Vagina (tissue), 2 donors: Measurements from ENCODE around the gene KDM1B. TPM values are rescaled to one million over a fixed set of nuclear protein-coding genes. Genes with fewer than 3 reads are reported as not detected.

Experiments
- DNase-seq, 2 donors: peaks; one replicate each; pipeline ENCODE4 v3.0.0-alpha.2; 2017; ENCODE audit errors: extremely low spot score in 2 of 2
- H3K27ac ChIP-seq: fragments of 200-600 bp; sonication (generic); one replicate; pipeline ENCODE4 v1.5.1; 2019
- H3K27me3 ChIP-seq: fragments of 200-600 bp; sonication (generic); one replicate; pipeline ENCODE4 v1.5.1; 2019
- H3K36me3 ChIP-seq, 2 donors: fragments of 200-600 bp; sonication (generic); one replicate each; pipeline ENCODE4 v1.5.1; 2017 to 2019
- H3K4me1 ChIP-seq: fragments of 200-600 bp; sonication (generic); one replicate; pipeline ENCODE4 v1.5.1; 2019
- H3K4me3 ChIP-seq, 2 donors: fragments of 200-600 bp; sonication (generic); 1 replicate in 1 of 2; 2 replicates in 1 of 2; pipeline ENCODE4 v1.5.1; 2016 to 2019
- H3K9me3 ChIP-seq: fragments of 200-600 bp; sonication (generic); one replicate; pipeline ENCODE4 v1.5.1; 2019
- CTCF ChIP-seq, 3 experiments: fragments of 450-650 bp in 2 of 3; fragments of 200-600 bp in 1 of 3; sonication (generic) in 1 of 3; IDR thresholded peaks; one replicate each; pipeline ENCODE4 v1.5.1; 2017 to 2019; ENCODE audit warnings: antibody characterized with exemption in 3 of 3, mild to moderate bottlenecking in 2 of 3, moderate library complexity in 2 of 3
- POLR2A ChIP-seq, 2 donors: fragments of 450-650 bp; IDR thresholded peaks; one replicate each; pipeline ENCODE4 v1.6.1; 2017; ENCODE audit warnings: antibody characterized with exemption in 2 of 2, mild to moderate bottlenecking in 2 of 2, moderate library complexity in 2 of 2
- POLR2AphosphoS5 ChIP-seq, 2 donors: sonication (generic); formaldehyde crosslinking; IDR thresholded peaks; one replicate each; pipeline ENCODE4 v1.9.0; 2017; ENCODE audit warnings: antibody characterized with exemption in 2 of 2, mild to moderate bottlenecking in 2 of 2, low read depth in 1 of 2; ENCODE audit not compliant: insufficient read depth in 1 of 2
- intact Hi-C: fragments of 100-400 bp; cut with DNase I; formaldehyde crosslinking; loops from one replicate; pipeline ENCODE4 v1.15.1; 2023
- total RNA-seq: library from RNA; depleted of rRNA; stranded (reverse); fragments of >200 nt; gene quantifications from one replicate; pipeline ENCODE4 v1.2.3, GENCODE V29; 2016

The KDM1B gene
- total RNA-seq, 1 donor from 2014 or later, result 20.6 TPM

- Histone ChIP-seq H3K27ac (peak overlapping the region; percentile 25), H3K36me3 (peaks cover 0 to 23% of the 10 kb centered on the region in 2 donors)
- TF ChIP-seq POLR2AphosphoS5 (IDR thresholded peaks at IDR 0.05; ENCODE audit: insufficient read depth in 1 of 2, low read depth in 1 of 2) (peak in 1 of 2 donors; percentile 30), POLR2A (IDR thresholded peaks at IDR 0.05) (no peak)
Observed at GRCh38 chr6:18246205-18246604, 91.0 kb downstream of the KDM1B start.

GRCh38 chr6:18247002-18247401 lies 91.8 kb downstream of the KDM1B start:
- DNase-seq, result no peak
- intact Hi-C loops, result no loop called here
- peaks cover 0 to 26% of the 10 kb centered on the region in 2 donors for H3K36me3 ChIP-seq

More at GRCh38 chr6:18246205-18246604, 91.0 kb downstream of the KDM1B start:
- H3K4me3 ChIP-seq, result no peak overlapping the region
- no peaks in the 10 kb centered on the region for H3K9me3 ChIP-seq
- DNase-seq, result no peak
- H3K27me3 ChIP-seq, result no peaks in the 10 kb centered on the region
- peaks cover 34% of the 10 kb centered on the region for H3K4me1 ChIP-seq
- intact Hi-C loops, result no loop called here

GRCh38 chr6:18248698-18249097 lies 93.5 kb downstream of the KDM1B start:
- peaks cover 17% of the 10 kb centered on the region for H3K4me1 ChIP-seq
- intact Hi-C loops, result no loop called here
- TF ChIP-seq POLR2AphosphoS5 (IDR thresholded peaks at IDR 0.05; ENCODE audit: insufficient read depth in 1 of 2, low read depth in 1 of 2) (no peak), CTCF (IDR thresholded peaks at IDR 0.05) (no peak), POLR2A (IDR thresholded peaks at IDR 0.05) (no peak)
- no peak overlapping the region for H3K4me3 ChIP-seq
- no peak overlapping the region for H3K27ac ChIP-seq
- DNase-seq, result no peak
- peaks cover 0 to 25% of the 10 kb centered on the region in 2 donors for H3K36me3 ChIP-seq
- no peaks in the 10 kb centered on the region for H3K9me3 ChIP-seq
- H3K27me3 ChIP-seq, result no peaks in the 10 kb centered on the region

More at GRCh38 chr6:18247002-18247401, 91.8 kb downstream of the KDM1B start:
- Histone ChIP-seq H3K4me3 (no peak overlapping the region), H3K4me1 (peaks cover 27% of the 10 kb centered on the region), H3K27me3 (no peaks in the 10 kb centered on the region), H3K9me3 (no peaks in the 10 kb centered on the region), H3K27ac (no peak overlapping the region)
- TF ChIP-seq CTCF (IDR thresholded peaks at IDR 0.05), result no peak
- no peak for TF ChIP-seq POLR2A (IDR thresholded peaks at IDR 0.05)
- no peak for TF ChIP-seq POLR2AphosphoS5 (IDR thresholded peaks at IDR 0.05; ENCODE audit: insufficient read depth in 1 of 2, low read depth in 1 of 2)

- no peak overlapping the region for H3K4me3 ChIP-seq
- no peak for DNase-seq
- H3K9me3 ChIP-seq, result no peaks in the 10 kb centered on the region
- peaks cover 17% of the 10 kb centered on the region for H3K4me1 ChIP-seq
- peaks cover 0 to 26% of the 10 kb centered on the region in 2 donors for H3K36me3 ChIP-seq
- no peak overlapping the region for H3K27ac ChIP-seq
- no peaks in the 10 kb centered on the region for H3K27me3 ChIP-seq
- intact Hi-C loops, result no loop called here
- TF ChIP-seq CTCF (IDR thresholded peaks at IDR 0.05) (no peak), POLR2AphosphoS5 (IDR thresholded peaks at IDR 0.05; ENCODE audit: insufficient read depth in 1 of 2, low read depth in 1 of 2) (no peak), POLR2A (IDR thresholded peaks at IDR 0.05) (no peak)
Observed at GRCh38 chr6:18249271-18249670, 94.0 kb downstream of the KDM1B start.

GRCh38 chr6:18253635-18254034 lies 98.4 kb downstream of the KDM1B start:
- no peaks in the 10 kb centered on the region for H3K4me1 ChIP-seq
- H3K27ac ChIP-seq, result no peak overlapping the region
- no peaks in the 10 kb centered on the region for H3K27me3 ChIP-seq
- H3K9me3 ChIP-seq, result no peaks in the 10 kb centered on the region
- intact Hi-C loops, result no loop called here
- TF ChIP-seq POLR2AphosphoS5 (IDR thresholded peaks at IDR 0.05; ENCODE audit: insufficient read depth in 1 of 2, low read depth in 1 of 2) (no peak), POLR2A (IDR thresholded peaks at IDR 0.05) (no peak), CTCF (IDR thresholded peaks at IDR 0.05) (no peak)
- H3K4me3 ChIP-seq, result no peak overlapping the region
- DNase-seq, result no peak
- peaks cover 4 to 54% of the 10 kb centered on the region in 2 donors for H3K36me3 ChIP-seq
